ENCODE measurements around the gene OR1I1.

OR1I1 gene

DNA sequence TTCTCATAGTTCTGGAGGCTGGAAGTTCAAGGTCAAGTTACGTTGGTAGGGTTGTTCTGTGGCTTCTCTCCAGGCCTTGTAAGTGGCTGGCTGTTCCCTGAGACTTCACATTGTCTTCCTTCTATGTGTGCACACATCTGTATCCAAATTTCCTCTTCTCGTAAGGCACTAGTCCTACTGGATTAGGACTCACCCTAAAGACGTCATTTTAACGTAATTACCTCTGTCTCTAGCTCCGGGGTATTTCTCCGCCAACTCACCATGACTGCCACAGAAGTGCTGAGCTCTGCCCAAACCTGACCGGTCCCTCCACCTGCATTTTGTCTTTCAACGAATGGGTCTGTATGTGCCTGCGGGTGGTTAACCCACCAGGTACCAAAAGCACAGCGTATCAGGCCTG is 16.4 kb downstream of the OR1I1 start:
- no peak for DNase-seq (ENCODE audit: low spot score)

DNA sequence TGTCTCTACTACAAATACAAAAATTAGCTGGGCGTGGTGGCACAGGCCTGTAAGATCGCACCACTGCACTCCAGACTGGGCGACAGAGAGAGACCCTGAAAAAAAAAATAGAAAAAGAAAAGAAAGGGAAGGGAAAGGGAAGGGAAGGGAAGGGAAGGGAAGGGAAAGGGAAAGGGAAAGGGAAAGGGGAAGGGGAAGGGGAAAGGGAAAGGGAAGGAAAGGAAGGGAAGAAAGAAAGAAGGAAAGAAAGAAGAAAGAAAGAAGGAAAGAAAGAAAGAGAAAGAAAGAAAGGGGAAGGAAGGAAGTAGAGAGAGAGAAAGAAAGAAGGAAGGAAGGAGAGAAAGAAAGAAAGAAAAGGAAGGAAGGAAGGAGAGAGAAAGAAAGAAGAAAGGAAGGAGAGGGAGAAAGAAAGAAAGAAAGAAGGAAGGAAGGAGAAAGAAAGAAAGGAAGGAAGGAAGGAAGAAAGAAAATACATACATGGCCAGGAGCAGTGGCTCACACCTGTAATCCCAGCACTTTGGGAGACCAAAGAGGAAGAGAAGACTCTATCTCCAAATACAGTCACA is 17.1 kb downstream of the OR1I1 start:
- no peak for DNase-seq (ENCODE audit: low spot score)

DNA sequence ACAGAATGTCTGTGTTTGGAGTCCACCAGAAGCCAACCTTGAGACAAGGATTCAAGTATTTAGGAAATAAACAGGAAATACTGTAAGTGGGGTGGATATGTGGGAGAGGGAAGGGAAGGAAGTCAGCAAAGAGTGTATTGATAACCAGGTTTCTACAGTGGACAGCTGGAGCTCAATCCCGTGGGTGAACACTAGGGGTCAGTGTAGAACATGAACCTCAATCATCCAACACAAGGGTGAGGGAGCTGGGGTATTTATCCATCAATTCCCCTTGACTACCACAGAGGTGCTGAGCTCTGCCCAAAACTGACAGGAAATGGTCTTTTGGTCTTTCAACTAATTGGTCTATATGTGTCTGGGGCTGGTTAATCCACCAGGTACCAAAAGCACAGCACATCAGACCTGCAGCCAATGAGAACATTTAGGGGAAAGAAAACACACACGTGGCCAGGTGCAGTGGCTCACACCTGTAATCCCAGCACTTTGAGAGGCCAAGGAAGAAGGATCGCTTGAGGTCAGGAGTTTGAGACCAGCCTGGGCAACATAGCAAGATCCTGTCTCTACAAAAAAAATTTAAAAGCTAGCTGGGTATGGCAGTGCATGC is 19.6 kb downstream of the OR1I1 start:
- no peak for DNase-seq (ENCODE audit: low spot score)

DNA sequence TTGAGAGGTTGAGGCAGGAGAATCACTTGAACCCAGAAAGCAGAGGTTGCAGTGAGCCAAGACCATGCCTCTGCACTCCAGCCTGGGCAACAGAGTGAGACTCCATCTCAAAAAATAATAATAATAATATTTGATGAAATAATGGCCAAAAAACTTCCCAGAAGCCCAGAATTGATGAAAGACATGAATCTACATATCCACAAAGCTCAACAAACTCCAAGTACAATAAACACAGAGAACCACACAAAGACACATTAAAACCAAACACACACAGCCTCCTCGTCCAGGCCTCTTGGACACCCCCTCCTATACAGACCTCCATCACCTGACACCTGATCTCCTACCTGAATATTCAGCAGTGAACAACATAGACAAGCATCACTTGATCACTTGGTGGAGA is 22.0 kb downstream of the OR1I1 start:
- no peak for DNase-seq (ENCODE audit: low spot score)

DNA sequence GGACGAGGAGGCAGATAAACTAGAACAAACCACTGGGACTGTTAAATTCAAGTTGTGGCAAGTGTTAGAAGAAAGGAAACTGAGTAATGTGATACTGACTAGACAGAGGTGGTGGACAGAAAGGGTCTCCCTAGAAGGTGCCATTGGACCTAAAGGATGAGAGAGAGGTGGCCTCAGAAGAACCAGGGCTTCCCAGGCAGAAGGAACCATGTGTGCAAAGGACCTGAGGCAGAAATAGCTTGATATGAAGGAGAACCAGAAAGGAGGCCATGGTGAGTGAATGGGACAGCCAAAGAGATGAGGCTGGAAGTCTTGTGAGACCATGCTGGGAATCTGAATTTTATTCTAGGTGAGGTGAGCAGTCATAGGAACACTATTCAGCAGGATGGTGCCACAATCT is 22.4 kb downstream of the OR1I1 start:
- no peak for DNase-seq (ENCODE audit: low spot score)

DNA sequence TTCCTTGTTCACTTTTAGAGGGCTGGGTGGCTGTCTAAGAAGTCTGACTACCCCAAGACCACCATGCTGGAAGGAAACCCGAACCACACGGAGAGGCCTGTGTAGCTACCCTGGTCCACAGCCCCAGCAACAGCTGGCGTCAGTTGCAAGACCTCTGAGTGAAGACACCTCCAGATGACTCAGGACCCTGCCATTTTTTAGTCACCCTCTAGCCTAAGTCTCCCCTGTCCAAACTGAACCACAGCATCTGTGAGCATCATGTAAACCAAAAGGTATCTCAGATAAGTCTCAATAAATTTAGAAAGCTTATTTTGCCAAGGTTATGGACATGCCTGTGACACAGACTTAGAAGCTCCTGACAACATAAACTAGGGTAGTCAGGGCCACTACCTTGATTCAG is 23.0 kb downstream of the OR1I1 start:
- DNase-seq (ENCODE audit: low spot score) = no peak

DNA sequence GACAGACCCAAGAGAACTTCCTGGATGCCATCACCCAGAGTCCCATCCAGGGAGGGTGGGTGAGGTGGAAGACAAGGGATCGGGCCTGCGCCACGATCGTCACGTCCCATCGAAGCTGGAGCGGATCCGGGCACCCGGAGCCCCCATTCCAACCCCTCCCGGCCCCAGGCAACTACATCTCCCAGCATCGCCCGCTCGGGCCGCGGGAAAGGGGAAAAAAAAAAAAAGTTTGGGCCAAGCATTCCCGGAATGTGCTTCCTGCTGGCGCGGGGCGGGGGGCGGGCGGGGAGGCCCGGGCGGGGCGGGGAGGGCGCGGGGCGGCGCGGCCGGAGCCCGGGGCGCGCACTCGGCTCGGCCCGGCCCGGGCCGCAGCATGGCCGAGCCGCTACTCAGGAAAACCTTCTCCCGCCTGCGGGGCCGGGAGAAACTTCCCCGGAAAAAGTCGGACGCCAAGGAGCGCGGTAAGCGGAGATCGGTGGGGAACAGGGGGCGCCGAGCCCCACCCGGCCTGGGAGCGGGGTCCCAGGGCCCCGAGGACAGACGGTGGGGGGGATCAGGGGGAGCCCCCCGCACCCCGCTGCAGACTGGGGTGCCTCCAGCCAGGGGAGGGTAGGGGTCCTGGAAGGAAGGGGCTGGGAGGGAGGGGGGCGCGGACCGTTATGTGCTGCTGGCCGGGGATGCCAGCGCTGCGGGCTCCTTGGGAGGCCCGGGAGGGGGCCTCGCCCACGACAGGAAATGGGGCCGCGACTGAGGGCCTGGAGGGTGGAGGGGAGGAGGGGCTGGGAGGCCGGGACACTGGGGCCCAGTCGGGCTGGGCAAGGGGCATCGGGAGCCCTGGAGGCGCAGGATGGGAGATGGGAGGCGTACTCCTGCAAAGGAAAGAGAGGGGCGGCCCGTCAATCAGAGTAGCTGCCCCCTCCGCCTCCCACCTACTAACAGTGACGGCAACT is 25.3 kb downstream of the OR1I1 start, which contains the start of gene SYDE1:
Gene SYDE1 (plus strand): TSS at position 341 of the 950 bp plus-strand sequence. CDS start 33 bp downstream, at position 374.
- peak; percentile 88 for DNase-seq (ENCODE audit: low spot score)

DNA sequence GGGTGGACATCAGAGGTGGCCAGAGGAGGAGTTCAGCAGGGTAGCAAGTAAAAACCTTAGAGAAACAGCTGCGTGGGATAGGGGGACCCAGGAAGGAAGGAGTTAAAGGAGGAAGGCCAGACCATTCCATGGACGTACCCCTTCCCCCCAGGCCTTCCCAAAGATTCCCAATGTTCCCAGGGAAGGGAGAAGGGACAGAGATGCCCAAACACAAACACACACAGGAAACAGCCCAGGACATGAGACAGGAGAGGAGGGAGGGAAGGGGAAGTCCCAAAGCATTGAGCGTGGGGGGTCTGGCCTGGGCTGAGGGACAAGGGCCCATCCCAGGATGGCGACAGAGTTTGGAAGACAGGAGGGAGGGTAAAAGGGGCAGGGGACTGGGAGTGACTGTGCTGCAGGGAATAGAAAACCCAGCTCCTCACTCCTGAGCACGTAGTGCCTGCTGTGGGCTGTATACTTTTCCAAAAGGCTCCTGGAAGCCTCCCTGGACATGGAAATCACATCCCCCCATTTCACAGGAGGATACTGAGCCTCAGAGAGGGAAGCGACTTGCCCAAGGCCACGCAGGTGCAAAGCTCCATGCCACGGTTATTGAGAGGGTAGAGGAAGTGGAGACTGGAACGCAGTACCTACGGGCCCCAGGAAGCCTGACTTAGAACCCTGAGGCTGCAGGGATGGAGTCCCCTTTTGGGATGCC is 26.3 kb downstream of the OR1I1 start:
- DNase-seq (ENCODE audit: low spot score) = no peak

DNA sequence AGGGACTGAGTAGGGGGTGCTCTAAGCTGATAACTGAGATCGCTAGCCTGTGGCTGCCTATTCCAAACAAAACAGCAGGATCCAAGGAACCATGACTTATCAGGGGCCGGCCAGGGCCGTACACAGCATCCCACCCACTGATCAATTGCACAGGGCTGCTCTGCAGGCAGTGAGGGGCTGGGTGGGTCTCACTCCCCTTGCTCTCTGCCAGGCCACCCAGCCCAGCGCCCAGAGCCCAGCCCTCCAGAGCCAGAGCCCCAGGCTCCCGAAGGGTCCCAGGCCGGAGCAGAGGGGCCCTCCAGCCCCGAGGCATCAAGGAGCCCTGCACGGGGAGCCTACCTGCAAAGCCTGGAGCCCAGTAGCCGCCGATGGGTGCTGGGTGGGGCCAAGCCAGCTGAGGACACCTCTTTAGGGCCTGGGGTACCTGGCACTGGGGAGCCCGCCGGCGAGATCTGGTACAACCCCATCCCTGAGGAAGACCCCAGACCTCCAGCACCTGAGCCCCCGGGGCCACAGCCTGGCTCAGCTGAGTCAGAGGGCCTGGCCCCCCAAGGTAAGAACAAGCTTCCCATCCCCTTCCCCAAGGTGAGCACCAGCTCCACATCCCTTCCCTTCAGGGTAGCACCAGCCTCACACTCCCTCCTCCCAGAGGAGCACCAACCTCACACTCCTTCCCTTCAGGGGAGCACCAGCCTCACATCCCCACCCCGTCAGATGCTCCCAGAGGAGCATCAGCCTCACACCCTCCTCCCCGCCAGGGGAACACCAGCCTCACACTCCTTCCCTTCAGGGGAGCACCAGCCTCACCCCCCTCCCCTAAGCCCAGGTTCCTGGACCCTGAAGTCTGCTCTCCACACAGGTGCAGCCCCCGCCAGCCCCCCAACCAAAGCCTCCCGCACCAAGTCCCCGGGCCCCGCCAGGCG is 27.1 kb downstream of the OR1I1 start:
- DNase-seq (ENCODE audit: low spot score) = no peak

DNA sequence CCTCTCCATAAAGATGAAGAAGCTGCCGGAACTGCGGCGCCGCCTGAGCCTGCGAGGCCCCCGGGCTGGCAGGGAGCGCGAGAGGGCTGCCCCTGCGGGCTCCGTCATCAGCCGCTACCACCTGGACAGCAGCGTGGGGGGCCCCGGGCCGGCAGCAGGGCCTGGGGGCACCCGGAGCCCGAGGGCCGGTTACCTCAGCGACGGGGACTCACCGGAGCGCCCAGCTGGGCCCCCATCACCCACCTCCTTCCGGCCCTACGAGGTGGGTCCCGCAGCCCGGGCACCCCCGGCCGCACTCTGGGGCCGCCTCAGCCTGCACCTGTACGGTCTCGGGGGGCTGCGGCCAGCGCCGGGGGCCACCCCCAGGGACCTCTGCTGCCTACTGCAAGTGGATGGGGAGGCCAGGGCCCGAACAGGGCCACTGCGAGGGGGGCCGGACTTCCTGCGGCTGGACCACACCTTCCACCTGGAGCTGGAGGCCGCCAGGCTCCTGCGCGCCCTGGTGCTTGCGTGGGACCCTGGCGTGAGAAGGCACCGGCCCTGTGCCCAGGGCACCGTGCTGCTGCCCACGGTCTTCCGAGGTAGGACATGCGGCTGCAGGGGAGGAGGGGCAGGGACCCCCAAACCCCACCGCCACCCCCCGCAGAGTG is 27.9 kb downstream of the OR1I1 start:
- DNase-seq (ENCODE audit: low spot score) = no peak

DNA sequence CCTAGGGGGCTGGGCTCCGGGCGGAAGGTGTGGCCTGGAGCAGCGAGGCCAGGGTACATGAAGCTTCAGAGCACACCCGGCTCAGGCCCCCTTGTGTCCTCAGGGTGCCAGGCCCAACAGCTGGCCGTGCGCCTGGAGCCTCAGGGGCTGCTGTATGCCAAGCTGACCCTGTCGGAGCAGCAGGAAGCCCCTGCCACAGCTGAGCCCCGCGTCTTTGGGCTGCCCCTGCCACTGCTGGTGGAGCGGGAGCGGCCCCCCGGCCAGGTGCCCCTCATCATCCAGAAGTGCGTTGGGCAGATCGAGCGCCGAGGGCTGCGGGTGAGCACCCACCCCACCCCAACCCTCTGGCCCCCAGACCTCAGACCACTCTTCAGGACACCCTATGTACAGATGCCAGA is 28.4 kb downstream of the OR1I1 start:
- no peak for DNase-seq (ENCODE audit: low spot score)

DNA sequence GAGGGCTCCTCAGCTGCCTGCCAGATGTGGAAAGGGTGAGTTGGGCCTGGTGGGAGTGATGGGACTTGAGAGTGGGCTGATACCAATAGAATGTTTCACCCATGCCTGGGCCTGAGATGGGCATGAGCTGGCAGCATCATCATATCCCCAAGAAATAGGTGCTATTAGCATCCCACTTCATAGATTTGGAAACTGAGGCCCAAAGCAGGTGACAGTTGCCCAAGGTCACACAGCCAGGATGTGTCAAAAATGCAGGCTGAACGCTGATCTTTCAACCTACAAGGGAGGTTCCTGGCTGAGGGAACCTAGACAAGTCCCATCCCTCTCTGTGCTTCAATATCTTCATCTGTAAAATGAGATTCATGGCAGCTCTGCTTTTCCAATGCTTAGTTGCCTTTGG is 29.7 kb downstream of the OR1I1 start:
- DNase-seq (ENCODE audit: low spot score) = no peak

DNA sequence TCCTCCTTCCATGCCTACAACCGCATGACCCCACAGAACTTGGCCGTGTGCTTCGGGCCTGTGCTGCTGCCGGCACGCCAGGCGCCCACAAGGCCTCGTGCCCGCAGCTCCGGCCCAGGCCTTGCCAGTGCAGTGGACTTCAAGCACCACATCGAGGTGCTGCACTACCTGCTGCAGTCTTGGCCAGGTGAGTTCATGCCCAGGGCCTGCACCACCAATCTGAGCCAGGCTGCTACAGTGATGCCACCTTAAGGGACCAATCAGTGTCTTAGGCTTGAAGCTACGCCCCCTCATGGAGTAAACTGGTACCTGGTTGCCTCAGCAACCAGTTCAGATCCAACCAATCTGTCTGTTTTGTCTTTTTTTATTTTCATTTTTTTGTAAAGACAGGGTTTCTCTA is 30.4 kb downstream of the OR1I1 start:
- no peak for DNase-seq (ENCODE audit: low spot score)

DNA sequence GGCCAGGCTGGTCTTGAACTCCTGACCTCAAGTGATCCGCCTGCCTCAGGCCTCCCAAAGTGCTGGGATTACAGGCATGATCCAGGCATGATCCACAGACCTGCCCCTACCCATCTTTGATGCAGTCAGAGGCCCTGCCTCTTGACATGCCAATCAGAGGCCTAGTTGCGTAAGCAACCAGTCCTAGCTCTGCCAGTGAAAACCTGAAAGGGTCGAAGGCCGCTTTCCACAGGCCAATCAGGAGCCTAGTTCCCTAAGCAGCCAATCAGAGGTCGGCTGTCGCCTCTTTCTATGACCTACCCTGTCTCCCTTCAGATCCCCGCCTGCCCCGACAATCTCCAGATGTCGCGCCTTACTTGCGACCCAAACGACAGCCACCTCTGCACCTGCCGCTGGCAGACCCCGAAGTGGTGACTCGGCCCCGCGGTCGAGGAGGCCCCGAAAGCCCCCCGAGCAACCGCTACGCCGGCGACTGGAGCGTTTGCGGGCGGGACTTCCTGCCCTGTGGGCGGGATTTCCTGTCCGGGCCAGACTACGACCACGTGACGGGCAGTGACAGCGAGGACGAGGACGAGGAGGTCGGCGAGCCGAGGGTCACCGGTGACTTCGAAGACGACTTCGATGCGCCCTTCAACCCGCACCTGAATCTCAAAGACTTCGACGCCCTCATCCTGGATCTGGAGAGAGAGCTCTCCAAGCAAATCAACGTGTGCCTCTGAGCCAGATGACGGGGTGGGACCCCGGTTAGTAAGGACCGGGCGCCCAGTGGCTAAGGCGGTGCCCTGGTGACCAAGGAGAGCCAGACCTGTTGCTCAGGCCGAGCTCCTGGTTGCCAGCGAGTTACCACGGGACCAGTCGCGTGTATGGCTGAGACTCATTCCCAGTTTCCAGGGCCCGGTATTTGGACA is 31.5 kb downstream of the OR1I1 start:
- no peak for DNase-seq (ENCODE audit: low spot score)

DNA sequence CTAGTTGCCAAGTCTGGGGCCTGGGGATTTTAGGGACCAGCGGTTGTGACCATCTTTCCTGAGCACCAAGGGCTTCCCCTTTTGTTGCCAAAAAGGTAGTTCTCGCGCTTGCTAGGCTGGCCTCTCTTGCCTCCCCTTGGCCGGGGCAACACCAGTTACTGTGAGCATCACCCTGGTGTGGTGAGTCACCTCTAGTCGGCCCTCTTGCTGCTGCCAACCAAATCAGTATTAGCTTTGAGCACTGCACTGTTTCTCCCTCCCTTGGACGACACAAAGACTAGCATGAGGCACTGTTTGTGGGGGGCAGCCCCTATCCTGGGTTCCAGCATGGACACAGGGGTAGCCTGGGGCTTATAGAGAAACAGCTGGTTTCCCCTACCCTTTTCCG is 32.1 kb downstream of the OR1I1 start:
- DNase-seq (ENCODE audit: low spot score) = peak; percentile 81

DNA sequence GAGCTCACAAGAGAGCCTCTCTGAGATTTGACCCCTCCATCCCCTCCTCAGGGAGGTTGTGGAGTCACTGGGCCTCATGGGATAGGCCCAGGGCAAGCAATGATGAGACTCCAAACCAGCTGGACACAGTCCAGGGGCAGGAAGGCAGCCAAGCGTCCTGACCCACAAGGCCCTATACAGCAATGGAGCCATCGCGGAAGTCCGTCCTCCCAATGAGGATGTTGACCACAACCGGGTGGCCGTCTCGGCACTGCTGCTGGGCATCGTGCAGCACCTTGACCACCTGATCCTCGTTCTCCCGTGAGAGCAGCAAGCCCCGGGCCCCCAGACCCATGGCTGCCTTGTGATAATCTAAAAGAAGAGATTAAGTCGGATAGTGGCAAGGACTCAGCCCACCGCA is 33.1 kb downstream of the OR1I1 start:
- DNase-seq (ENCODE audit: low spot score) = no peak

DNA sequence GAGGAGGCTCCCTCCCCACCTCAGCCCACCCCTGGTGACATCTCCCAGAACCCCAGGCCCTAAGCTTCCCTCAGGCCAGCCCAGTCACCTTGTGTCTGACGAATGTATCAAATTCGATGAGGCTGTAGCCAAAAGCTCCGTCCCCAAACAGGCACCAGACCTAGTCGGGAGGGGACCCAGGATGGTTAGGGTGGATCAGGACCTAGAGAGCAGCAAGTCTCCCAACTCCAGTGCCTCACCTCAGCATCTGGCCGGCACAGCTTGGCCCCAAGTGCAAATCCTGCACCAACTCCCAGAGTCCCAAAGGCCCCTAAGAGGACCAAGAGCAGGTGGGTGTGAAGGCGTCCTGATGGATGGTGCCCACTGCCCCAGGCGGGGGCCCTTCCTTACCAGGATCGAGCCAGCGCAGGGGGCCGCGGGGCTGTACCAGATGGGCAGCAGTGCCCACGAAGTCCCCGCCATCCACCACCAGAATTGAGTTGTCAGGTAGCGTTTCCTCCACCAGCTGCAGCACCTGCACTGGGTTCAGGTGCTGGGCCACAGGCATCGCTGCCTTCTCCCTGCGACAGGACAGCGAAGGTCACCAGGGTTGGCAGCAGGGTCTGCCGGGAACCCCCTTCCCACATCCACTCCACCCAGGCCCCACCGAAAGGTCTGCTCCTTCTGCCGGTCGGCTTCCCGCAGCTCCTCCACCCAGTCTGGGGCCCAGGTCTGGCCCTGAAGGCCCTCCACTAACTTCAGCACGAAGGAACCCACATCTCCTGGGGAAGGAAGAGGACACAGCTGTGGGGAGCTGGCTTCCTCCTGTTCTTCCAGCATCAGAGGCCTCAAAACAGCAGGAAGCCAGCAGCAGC is 34.0 kb downstream of the OR1I1 start:
- DNase-seq (ENCODE audit: low spot score) = no peak

DNA sequence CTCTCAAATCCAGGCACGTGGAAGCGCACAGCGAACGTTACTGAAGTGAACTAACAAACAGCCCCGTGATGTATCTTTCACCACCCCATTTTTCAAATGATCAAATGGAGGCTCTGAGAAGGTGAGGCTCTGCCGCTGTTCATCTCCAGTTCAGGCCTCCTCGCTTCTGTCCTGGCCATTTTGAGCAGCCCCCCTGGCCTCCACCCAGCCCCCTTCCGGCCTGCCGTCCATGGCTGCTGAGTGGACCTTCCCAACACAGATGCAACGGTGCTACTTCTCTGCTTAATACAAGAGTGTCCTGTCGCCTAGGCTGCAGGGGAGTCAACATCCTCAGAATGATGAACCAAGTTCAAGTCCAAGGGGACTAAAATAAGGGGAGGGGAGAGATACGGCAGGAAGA is 34.8 kb downstream of the OR1I1 start:
- no peak for DNase-seq (ENCODE audit: low spot score)

DNA sequence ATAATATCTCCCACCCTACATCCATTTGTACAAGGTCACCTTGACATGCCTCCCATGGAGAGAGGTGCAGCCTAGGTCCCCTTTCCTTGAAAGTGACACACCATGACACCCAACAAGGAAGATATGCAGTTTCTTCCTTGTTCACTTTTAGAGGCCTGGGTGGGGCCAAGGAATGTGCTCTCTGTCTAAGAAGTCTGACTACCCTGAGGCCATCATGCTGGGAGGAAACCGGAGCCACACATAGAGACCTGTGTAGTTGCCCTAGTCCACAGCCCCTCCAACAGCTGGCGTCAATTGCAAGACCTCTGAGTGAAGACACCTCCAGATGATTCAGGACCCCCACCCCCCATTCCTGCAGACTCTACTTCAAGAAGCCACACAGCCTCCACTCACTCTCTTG is 36.2 kb downstream of the OR1I1 start:
- DNase-seq (ENCODE audit: low spot score) = no peak

All from hepatic stellate cell (primary cell).